ENCODE results near the gene CSN1S1.

CSN1S1 gene, protein sequence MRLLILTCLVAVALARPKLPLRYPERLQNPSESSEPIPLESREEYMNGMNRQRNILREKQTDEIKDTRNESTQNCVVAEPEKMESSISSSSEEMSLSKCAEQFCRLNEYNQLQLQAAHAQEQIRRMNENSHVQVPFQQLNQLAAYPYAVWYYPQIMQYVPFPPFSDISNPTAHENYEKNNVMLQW

DNA sequence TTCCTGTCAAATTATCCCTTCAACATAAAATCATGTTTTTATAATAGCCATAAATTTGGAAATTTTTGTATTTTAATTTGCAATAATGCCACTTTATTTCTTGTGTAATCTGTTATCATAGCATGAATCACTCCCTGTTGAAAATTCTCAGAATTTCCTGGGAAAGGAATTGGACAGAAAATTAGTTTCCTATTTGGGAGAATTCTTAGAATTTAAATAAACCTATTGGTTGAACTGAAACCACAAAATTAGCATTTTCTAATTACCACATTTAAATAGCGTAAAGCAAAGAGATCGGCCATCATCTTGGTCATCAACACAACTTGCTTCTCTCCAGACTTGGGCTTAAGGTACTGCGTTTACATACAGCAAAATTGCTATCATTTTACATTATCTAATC, at the start of gene CSN1S1:
CSN1S1 (plus strand) TSS at position 301 of the 400 bp plus-strand sequence. CDS start 1,488 bp downstream, outside the sequence.
- no peak within 1 kb of the TSS for H3K9ac ChIP-seq (ENCODE audit: low read length in 2 of 2)
- H3K4me1 ChIP-seq (ENCODE audit: control insufficient read depth, insufficient read depth, low read length) = no peaks in the 10 kb centered on the region
- no peak within 1 kb of the TSS for H3K4me3 ChIP-seq (ENCODE audit: low read length in 2 of 2)
- no peak within 1 kb of the TSS for H3K27ac ChIP-seq (ENCODE audit: low read length)
- H3K9me3 ChIP-seq (ENCODE audit: control insufficient read depth in 2 of 2, low read length in 2 of 2) = no peaks in the 10 kb centered on the region
- H3K27me3 ChIP-seq (ENCODE audit: control insufficient read depth in 1 of 2, insufficient read depth in 2 of 2, low read length in 2 of 2) = no peaks in the 10 kb centered on the region
- H3K36me3 ChIP-seq (ENCODE audit: control insufficient read depth in 2 of 2, insufficient read depth in 2 of 2, low read length in 2 of 2) = no peaks in the 10 kb centered on the region

DNA sequence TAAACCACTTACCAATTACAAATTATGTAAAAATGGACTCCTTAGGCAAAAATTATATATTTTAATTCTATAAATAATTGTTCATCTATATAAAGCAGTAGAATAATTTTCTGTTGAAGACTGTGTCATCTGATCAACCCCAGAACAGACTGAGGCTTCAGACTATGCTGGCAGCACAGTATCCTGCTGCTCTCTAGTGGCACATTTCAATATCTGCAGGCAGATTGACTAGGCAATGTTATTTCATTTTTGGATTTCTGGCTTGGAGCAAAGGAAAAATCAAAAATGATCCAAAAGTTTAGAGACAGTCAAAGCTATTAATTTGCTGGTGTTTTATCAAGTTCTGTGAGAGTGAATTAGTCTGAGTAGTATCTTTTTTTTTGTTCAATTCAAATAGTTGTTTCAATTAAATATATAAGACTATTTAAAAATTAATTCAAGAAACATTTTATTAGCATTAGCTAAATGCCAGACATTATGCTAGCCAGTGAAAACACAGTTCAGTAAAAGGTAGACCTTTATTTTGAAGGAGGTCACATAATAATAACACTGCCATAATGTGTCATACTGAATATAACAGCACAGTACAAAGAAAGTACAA, 49.6 kb upstream of the CSN1S1 start:
- Histone ChIP-seq H3K27ac (ENCODE audit: low read length) (no peak overlapping the region), H3K27me3 (ENCODE audit: control insufficient read depth in 1 of 2, insufficient read depth in 2 of 2, low read length in 2 of 2) (no peaks in the 10 kb centered on the region), H3K36me3 (ENCODE audit: control insufficient read depth in 2 of 2, insufficient read depth in 2 of 2, low read length in 2 of 2) (no peaks in the 10 kb centered on the region), H3K4me1 (ENCODE audit: control insufficient read depth, insufficient read depth, low read length) (no peaks in the 10 kb centered on the region), H3K4me3 (ENCODE audit: low read length in 2 of 2) (no peak overlapping the region), H3K9ac (ENCODE audit: low read length in 2 of 2) (no peak overlapping the region), H3K9me3 (ENCODE audit: control insufficient read depth in 2 of 2, low read length in 2 of 2) (no peaks in the 10 kb centered on the region)

DNA sequence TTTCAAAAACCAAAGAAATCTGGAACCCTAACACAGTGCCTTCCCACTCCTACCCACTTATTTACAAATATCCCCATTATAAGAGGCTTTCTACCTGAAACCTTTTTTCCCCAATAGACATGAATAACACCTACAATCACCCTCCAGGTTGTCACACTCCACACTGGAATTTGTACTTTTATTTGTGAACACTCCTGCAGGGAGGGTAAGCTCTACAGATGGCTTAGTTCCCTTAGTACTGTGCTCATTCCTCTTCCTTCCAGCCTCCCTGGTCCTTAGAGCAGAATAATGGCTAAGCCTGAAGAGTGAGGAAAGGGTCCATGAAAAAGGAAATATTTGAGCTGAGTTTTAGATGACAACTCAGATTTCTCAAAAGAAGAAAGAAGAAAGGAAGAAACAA, 48.7 kb upstream of the CSN1S1 start:
- no peaks in the 10 kb centered on the region for H3K4me1 ChIP-seq (ENCODE audit: control insufficient read depth, insufficient read depth, low read length)
- H3K9ac ChIP-seq (ENCODE audit: low read length in 2 of 2) = no peak overlapping the region
- H3K27me3 ChIP-seq (ENCODE audit: control insufficient read depth in 1 of 2, insufficient read depth in 2 of 2, low read length in 2 of 2) = no peaks in the 10 kb centered on the region
- no peak overlapping the region for H3K27ac ChIP-seq (ENCODE audit: low read length)
- H3K4me3 ChIP-seq (ENCODE audit: low read length in 2 of 2) = no peak overlapping the region
- H3K36me3 ChIP-seq (ENCODE audit: control insufficient read depth in 2 of 2, insufficient read depth in 2 of 2, low read length in 2 of 2) = no peaks in the 10 kb centered on the region
- no peaks in the 10 kb centered on the region for H3K9me3 ChIP-seq (ENCODE audit: control insufficient read depth in 2 of 2, low read length in 2 of 2)

DNA sequence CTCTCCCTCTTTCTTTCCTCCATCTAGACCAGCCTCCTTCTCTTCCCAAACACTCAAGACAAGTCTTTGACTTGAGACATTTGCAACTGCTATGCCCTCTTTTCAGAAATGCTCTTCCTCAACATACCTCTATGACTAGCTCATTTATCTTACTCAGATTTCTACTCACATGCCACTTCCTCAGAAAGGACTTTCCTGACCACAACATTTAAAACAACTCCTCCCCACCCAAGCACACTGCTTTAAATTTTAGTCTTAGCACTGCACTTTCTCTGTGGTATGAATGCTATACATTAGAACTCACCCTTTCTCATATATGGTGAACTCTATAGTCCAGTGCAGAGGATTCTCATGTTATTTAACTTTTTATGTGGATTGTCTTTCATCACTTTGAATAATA, 42.5 kb upstream of the CSN1S1 start:
- H3K4me1 ChIP-seq (ENCODE audit: control insufficient read depth, insufficient read depth, low read length) = no peaks in the 10 kb centered on the region
- H3K27ac ChIP-seq (ENCODE audit: low read length) = no peak overlapping the region
- no peak overlapping the region for H3K4me3 ChIP-seq (ENCODE audit: low read length in 2 of 2)
- H3K9ac ChIP-seq (ENCODE audit: low read length in 2 of 2) = no peak overlapping the region
- no peaks in the 10 kb centered on the region for H3K36me3 ChIP-seq (ENCODE audit: control insufficient read depth in 2 of 2, insufficient read depth in 2 of 2, low read length in 2 of 2)
- H3K27me3 ChIP-seq (ENCODE audit: control insufficient read depth in 1 of 2, insufficient read depth in 2 of 2, low read length in 2 of 2) = no peaks in the 10 kb centered on the region
- no peaks in the 10 kb centered on the region for H3K9me3 ChIP-seq (ENCODE audit: control insufficient read depth in 2 of 2, low read length in 2 of 2)

DNA sequence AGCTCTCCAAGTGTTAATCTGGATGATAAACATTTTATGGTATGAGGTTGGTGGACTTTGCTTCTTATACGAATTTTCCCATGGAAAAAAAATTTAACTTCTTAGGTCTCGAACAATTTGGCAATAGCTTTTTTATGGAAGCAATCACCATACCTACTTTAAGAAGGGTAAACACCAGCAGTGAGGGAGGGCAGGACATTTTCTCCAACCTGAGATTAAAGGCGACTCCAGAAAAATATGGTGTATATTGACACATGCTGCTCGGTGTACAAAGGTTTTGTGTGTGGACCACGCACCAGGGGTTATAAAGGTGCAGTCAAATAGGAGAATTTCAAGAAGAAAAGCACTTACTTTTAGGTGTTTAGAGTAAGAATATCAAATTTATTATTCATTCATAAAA, 36.7 kb upstream of the CSN1S1 start:
- no peak overlapping the region for H3K9ac ChIP-seq (ENCODE audit: low read length in 2 of 2)
- no peak overlapping the region for H3K27ac ChIP-seq (ENCODE audit: low read length)
- no peaks in the 10 kb centered on the region for H3K9me3 ChIP-seq (ENCODE audit: control insufficient read depth in 2 of 2, low read length in 2 of 2)
- H3K4me1 ChIP-seq (ENCODE audit: control insufficient read depth, insufficient read depth, low read length) = no peaks in the 10 kb centered on the region
- H3K4me3 ChIP-seq (ENCODE audit: low read length in 2 of 2) = no peak overlapping the region
- no peaks in the 10 kb centered on the region for H3K27me3 ChIP-seq (ENCODE audit: control insufficient read depth in 1 of 2, insufficient read depth in 2 of 2, low read length in 2 of 2)
- H3K36me3 ChIP-seq (ENCODE audit: control insufficient read depth in 2 of 2, insufficient read depth in 2 of 2, low read length in 2 of 2) = no peaks in the 10 kb centered on the region

DNA sequence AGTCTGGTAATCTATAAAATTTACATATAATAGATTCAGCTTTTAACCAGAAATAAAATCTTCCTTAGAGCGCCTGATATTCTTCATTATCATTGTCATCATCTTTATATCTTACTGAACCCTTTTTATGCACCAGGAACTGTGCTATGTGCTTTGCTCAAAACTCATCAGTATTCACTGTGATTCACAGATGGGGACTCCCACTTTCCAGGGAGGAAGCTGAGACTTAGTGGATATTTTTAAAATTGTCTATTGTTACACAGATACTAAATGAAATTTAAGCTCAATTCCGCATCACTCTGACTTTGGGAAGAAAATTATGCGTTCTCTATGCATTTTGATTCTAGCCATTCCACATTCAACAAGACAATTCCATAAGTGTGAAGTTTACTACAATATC, 36.1 kb upstream of the CSN1S1 start:
- Histone ChIP-seq H3K36me3 (ENCODE audit: control insufficient read depth in 2 of 2, insufficient read depth in 2 of 2, low read length in 2 of 2) (no peaks in the 10 kb centered on the region), H3K27me3 (ENCODE audit: control insufficient read depth in 1 of 2, insufficient read depth in 2 of 2, low read length in 2 of 2) (no peaks in the 10 kb centered on the region), H3K4me1 (ENCODE audit: control insufficient read depth, insufficient read depth, low read length) (no peaks in the 10 kb centered on the region), H3K4me3 (ENCODE audit: low read length in 2 of 2) (no peak overlapping the region), H3K27ac (ENCODE audit: low read length) (no peak overlapping the region), H3K9ac (ENCODE audit: low read length in 2 of 2) (no peak overlapping the region), H3K9me3 (ENCODE audit: control insufficient read depth in 2 of 2, low read length in 2 of 2) (no peaks in the 10 kb centered on the region)

DNA sequence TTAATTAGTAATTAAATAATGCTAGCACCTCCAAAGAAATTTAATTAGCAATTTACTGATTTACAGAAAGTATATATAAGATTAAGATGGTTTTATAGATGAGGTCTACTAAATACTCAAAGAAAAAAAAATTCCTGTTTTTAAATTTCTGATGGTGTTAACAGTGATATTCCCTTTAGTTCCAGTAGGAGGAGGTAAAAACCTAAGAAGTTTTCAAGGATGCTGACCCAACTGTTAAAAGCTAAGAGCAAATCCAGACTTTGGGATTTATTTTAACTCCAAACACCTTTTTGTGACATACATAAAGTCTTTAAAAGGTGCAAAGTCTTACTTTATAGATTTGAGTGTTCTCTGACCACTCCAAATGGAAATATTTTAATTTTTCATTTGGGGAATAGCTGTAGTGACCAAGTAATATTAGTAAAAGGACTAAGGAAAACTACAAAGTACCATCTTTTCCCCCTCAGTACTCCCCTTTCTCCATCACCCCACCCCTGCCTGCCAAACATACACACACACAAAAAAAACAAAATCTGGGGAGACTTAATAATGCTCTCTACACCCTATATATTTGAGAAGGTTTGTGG, 34.2 kb upstream of the CSN1S1 start:
- Histone ChIP-seq H3K36me3 (ENCODE audit: control insufficient read depth in 2 of 2, insufficient read depth in 2 of 2, low read length in 2 of 2) (no peaks in the 10 kb centered on the region), H3K27ac (ENCODE audit: low read length) (no peak overlapping the region), H3K27me3 (ENCODE audit: control insufficient read depth in 1 of 2, insufficient read depth in 2 of 2, low read length in 2 of 2) (no peaks in the 10 kb centered on the region), H3K9ac (ENCODE audit: low read length in 2 of 2) (no peak overlapping the region), H3K9me3 (ENCODE audit: control insufficient read depth in 2 of 2, low read length in 2 of 2) (no peaks in the 10 kb centered on the region), H3K4me3 (ENCODE audit: low read length in 2 of 2) (no peak overlapping the region), H3K4me1 (ENCODE audit: control insufficient read depth, insufficient read depth, low read length) (no peaks in the 10 kb centered on the region)

DNA sequence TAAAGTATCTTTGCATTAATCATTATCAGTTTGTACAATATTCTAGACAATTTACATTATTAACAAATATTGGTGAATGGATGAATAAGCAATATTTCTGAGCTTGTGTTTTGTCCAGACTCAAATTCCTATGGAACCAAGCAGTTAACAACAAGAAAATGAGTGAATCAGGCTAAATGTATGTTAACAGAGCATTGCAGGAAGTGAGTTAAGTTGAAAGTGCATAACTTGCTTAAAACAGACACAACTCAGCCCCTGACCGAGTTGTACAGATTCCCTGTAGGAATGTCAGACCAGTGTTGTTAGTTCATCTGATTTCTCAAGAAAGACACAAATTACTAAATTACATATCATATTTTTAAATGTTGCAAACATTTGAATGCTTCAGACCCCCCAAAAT, 23.7 kb upstream of the CSN1S1 start:
- Histone ChIP-seq H3K4me1 (ENCODE audit: control insufficient read depth, insufficient read depth, low read length) (no peaks in the 10 kb centered on the region), H3K4me3 (ENCODE audit: low read length in 2 of 2) (no peak overlapping the region)

DNA sequence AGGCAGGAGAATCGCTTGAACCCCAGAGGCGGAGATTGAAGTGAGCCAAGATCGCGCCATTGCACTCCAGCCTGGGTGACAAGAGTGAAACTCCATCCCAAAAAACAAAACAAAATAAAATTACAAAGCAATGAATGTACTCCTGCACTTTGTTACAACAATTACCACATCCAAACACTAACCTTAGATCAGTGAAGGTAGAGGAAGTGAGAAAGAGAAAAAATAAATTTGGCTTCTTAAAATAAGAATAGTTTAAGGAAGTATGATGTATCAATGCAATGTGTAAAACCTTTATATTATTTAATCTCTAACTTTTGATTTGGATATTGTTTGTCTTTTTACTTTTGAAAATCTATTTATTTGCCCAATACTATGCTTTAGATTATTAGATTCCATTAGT, 21.7 kb upstream of the CSN1S1 start:
- no peaks in the 10 kb centered on the region for H3K9me3 ChIP-seq (ENCODE audit: control insufficient read depth in 2 of 2, low read length in 2 of 2)
- H3K4me3 ChIP-seq (ENCODE audit: low read length in 2 of 2) = no peak overlapping the region
- no peak overlapping the region for H3K27ac ChIP-seq (ENCODE audit: low read length)
- no peaks in the 10 kb centered on the region for H3K4me1 ChIP-seq (ENCODE audit: control insufficient read depth, insufficient read depth, low read length)
- H3K36me3 ChIP-seq (ENCODE audit: control insufficient read depth in 2 of 2, insufficient read depth in 2 of 2, low read length in 2 of 2) = no peaks in the 10 kb centered on the region
- no peak overlapping the region for H3K9ac ChIP-seq (ENCODE audit: low read length in 2 of 2)
- no peaks in the 10 kb centered on the region for H3K27me3 ChIP-seq (ENCODE audit: control insufficient read depth in 1 of 2, insufficient read depth in 2 of 2, low read length in 2 of 2)

More for the DNA sequence above, 23.7 kb upstream of the CSN1S1 start:
- H3K27me3 ChIP-seq (ENCODE audit: control insufficient read depth in 1 of 2, insufficient read depth in 2 of 2, low read length in 2 of 2) = no peaks in the 10 kb centered on the region
- H3K9ac ChIP-seq (ENCODE audit: low read length in 2 of 2) = no peak overlapping the region
- no peak overlapping the region for H3K27ac ChIP-seq (ENCODE audit: low read length)
- no peaks in the 10 kb centered on the region for H3K36me3 ChIP-seq (ENCODE audit: control insufficient read depth in 2 of 2, insufficient read depth in 2 of 2, low read length in 2 of 2)
- no peaks in the 10 kb centered on the region for H3K9me3 ChIP-seq (ENCODE audit: control insufficient read depth in 2 of 2, low read length in 2 of 2)

DNA sequence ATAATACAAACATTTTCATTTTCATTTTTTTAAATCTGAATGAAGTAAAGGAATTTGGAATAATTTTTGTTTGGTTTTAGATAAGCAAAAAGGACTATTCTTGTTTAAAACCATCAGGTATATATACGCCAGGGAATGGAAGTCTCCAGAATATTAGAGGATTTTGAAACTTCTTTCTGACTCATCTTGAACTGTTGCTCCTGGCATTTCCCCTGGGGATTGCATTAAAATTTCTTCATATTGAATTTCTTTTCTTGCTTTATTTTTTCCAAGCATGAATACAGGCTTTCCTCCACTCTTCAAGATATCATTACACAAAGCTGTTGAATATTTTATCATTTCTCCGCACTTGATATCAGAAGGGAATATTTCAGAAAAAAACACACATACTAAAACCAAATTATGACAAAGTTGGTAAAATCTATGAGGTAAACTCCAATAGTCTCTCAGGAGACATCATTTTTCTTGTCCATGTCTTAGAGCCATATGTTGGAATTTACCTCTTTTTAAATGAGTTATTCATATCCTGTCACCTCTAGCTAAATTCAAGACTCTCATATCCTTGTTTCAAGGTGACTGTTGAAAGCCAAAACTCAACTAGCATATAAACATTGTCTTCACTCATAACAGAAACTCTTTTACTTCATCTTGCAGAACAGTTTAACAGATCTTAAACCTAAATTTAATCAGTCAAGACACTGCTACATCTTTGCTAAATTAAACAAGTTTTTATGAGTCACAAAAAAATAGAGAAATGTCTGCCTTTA, 20.7 kb upstream of the CSN1S1 start:
- Histone ChIP-seq H3K4me1 (ENCODE audit: control insufficient read depth, insufficient read depth, low read length) (no peaks in the 10 kb centered on the region), H3K9me3 (ENCODE audit: control insufficient read depth in 2 of 2, low read length in 2 of 2) (no peaks in the 10 kb centered on the region), H3K27me3 (ENCODE audit: control insufficient read depth in 1 of 2, insufficient read depth in 2 of 2, low read length in 2 of 2) (no peaks in the 10 kb centered on the region), H3K36me3 (ENCODE audit: control insufficient read depth in 2 of 2, insufficient read depth in 2 of 2, low read length in 2 of 2) (no peaks in the 10 kb centered on the region), H3K9ac (ENCODE audit: low read length in 2 of 2) (no peak overlapping the region), H3K4me3 (ENCODE audit: low read length in 2 of 2) (no peak overlapping the region), H3K27ac (ENCODE audit: low read length) (no peak overlapping the region)

DNA sequence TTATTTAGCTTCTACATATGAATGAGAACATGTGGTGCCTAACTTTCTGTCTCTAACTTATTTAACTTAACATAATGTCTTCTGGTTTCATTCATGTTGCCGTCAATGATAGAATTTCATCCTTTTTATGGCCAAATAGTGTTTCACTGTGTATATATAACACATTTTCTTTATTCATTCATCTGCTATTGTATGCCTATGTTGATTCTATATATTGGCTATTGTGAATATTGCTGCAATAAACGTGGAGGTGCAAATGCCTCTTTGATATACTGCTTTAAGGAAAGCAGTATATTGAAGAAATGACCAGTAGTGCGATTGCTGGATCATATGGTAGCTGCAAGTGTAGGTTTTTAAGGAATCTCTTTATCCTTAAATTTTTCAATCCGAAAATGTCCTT, 10.0 kb upstream of the CSN1S1 start:
- Histone ChIP-seq H3K4me3 (ENCODE audit: low read length in 2 of 2) (no peak overlapping the region), H3K4me1 (ENCODE audit: control insufficient read depth, insufficient read depth, low read length) (no peaks in the 10 kb centered on the region), H3K9me3 (ENCODE audit: control insufficient read depth in 2 of 2, low read length in 2 of 2) (no peaks in the 10 kb centered on the region), H3K36me3 (ENCODE audit: control insufficient read depth in 2 of 2, insufficient read depth in 2 of 2, low read length in 2 of 2) (no peaks in the 10 kb centered on the region), H3K27me3 (ENCODE audit: control insufficient read depth in 1 of 2, insufficient read depth in 2 of 2, low read length in 2 of 2) (no peaks in the 10 kb centered on the region), H3K27ac (ENCODE audit: low read length) (no peak overlapping the region), H3K9ac (ENCODE audit: low read length in 2 of 2) (no peak overlapping the region)

Data from stomach smooth muscle (tissue), 2 donors.